EH (cell line): ENCODE measurements around the gene LSS.
"Not testable (repeated sequence)": the region's sequence is repeated elsewhere in the genome, so short reads cannot be mapped to it uniquely, and the experiment has no call there.

Experiments
- DNase-seq: peaks from one replicate; pipeline ENCODE4 v3.0.0-alpha.2; 2015; ENCODE audit warnings: low read depth

The LSS gene

DNA sequence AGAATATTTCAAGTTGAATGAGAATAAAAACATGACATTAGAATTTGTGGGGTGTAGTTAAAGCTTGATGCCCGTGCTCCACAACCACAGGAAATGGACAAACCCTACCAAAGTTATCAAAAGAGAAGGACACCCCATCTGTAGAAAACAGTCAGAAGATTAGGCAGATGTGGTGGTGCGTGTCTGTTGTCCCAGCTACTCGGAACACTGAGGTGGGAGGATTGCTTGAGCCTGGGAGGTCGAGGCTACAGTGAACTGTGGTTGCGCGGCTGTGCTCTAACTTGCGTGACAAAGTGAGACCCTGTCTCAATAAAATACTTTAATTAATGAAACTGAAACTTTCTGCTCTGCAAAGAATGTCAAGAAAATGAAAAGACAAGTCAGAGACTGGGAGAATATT lies 42.9 kb downstream of the LSS start:
- DNase-seq = no peak

DNA sequence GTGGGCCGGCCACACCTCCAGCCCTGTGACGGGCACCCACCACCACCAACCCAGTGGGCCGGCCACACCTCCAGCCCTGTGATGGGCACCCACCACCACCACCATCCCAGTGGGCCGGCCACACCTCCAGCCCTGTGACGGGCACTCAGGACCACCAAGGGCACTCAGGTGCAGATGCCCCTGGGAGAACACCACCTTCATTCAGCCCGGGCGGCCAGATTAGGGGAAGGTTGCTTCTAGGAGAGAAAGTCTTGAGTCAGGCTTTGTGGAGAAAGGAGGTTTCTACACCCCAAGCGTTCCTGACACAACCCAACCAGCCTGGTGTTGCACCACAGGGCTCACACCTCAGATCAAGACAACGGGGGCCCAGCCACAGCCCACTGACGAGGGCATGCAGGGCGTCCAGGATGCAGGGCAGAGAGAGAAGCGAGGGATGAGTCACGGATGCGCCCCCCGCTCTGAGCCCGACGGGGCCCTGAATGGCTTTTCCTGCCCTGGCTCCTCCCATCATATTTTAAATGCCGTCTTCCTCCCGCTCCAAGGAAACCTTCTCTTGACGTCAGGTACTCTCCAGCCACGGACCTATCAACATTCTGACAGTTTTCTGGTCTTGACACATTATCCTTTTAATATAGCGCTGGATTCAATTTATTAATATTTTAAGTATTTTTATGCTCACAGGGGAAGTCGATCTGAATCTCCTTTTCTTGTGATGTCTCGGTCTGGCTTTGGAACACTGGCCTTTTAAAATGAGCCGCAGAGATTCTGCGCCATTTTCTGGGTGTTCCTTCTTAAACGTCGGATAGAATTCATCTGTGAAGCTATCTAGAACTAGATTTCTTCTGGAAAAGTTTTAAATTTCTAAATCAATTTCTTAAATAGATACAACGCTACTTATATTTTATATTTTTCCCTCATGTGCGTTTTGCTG lies 43.7 kb downstream of the LSS start:
- peak; percentile 74 for DNase-seq

DNA sequence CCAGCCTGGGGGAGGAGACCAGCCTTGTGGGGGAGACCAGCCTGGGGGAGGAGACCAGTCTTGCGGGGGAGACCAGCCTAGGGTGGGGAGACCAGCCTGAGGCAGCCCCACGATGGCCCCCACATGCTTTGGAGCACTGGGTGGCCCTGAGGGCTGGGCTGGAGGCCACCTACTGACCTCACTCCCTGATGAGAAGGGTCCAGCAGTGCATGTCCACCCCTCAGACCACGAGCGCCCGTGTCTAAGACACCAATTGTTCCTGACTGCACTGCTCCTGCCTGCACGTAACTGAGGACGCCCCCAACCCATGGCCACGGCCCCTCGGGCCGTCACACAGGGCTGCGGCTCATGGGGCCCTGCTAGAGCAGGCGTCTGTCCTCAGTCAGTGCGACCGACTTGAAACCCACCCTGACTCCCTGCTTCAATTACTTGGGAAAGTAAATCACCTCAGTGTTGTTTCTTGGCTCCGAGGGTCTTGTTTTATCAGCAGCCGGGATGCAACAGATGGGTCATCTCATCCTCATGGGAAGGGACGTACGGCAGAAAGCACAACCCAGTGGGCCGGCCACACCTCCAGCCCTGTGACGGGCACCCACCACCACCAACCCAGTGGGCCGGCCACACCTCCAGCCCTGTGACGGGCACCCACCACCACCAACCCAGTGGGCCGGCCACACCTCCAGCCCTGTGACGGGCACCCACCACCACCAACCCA lies 44.5 kb downstream of the LSS start, which contains the start of gene SPATC1L:
TSS of gene SPATC1L (minus strand) at position 550 of the 715 bp plus-strand sequence. CDS start 1,643 bp downstream, outside the sequence.
- DNase-seq = peak; percentile 71

DNA sequence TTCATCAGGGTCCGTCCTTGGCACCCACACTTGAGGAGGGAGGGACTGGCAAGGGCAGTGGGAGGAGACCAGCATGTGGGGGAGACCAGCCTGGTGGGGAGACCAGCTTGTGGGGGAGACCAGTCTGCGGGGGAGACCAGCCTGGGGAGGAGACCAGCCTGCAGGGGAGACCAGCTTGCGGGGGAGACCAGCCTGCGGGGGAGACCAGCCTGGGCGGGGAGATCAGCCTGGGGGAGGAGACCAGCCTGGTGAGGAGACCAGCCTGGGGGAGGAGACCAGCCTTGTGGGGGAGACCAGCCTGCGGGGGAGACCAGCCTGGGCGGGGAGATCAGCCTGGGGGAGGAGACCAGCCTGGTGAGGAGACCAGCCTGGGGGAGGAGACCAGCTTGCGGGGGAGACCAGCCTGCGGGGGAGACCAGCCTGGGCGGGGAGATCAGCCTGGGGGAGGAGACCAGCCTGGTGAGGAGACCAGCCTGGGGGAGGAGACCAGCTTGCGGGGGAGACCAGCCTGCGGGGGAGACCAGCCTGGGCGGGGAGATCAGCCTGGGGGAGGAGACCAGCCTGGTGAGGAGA lies 45.2 kb downstream of the LSS start:
- DNase-seq = not testable (repeated sequence)

DNA sequence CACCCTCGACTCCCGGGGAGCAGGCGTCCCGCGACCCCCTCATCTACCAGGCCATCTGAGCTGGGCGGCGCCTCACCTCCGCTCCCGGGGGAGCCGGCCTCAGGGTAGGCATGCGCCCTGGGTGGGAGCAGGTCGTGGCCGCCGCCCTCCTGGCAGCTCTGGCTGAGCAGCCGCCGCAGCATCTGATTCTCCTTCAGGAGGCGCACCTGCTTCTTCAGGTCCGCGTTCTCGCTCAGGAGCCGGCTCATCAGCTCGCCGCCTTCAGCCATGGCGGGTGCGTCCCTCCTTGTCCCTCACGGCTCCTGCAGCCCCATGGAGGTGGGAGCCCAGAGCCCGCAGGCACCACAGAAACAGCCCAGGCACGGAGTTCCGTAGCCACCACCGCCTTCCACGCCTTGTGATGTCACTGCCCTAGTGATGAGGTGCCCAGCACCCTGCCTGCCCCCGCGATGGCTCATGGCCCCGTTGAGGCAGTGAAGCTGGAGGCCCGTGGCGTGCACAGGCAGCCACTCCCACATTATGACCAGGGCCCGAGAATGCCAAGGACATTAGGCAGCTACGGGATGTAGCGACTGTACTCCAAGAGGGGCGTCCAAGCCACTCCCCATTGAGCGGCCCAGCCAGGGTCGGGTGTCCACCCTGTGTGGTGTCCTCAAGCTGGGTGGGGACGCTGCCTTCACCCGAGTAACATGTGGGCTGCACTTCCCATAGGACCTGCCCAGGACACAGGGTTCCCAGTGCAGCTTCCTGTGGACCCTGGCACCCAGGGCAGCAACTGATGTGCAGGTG lies 45.8 kb downstream of the LSS start:
- DNase-seq = peak; percentile 14

DNA sequence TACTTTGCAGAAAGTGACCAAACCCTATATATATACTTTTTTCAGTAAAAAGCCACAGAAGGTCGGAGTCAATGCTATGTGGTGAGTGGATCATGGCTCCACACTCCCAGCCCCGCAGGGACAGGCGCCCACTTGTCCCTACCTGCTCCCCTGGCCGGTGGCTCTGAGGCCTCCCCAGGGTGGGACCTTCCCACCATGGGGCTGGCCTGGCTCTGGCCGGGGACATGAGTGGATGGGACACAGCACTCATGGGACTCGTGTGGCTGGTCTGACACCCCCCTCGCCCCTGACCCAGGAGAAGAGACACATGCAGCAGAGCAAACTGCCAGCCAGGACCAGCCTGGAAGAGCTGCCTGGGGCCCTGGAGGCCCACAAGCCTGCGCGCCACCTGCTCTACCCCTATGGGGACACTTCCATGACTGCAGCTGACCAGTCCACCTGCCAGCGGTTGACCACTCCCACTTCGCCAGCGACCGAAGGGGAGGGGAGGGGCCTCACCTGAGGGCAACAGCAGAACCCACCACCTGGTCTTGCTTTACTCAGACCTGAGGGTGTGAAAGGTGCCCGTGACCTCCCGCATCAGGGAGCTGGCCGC lies 46.5 kb downstream of the LSS start:
- no peak for DNase-seq

DNA sequence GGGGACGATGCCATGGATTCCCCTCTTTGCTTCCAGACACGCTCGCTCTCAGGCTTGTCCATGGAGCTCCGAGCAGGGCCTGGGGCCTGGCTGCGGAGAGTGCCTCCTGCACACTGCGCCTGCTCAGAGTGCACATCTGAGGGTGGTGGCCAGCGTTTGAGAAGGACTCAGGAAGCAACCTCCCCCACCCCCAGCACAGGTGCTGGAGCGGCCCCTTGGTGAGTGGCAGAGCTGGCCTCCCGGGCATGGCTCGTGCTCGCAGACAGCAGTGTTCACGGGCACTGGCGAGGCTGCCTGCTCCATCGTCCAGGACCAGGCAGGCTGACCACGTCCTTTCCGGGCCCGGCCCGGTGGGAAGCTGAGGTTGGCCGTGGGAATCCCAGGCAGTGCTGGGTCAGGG lies 47.1 kb downstream of the LSS start:
- no peak for DNase-seq

DNA sequence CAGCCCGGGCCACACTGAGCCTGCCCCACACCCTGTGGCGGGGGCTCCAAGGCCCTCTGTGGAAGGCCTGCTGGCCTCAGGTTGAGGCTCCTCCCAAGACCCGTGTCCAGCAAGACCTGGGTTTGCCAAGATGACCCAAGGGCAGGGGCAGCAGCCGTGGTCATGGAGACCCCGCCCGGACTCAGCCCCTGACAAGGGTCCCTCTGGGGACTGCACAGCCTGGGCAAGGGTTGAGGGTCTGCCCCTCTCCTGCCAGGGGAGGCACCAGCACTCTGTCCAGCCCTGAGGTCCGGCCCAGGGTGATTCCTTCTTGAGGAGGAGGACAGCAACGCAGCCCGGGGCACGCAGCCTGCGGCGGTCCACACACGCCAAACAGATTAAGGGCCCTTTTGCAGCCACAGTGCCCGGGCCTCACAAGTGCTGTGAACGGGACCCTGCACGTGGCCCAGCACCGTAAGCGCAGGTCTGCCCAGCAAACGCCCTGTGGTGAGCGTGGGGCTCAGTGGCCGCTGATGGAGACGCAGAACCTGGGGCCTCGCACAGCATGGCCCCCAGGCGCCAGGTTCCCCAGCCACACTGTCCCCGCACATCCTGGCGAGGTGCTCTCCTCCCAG lies 47.7 kb downstream of the LSS start:
- DNase-seq = no peak

DNA sequence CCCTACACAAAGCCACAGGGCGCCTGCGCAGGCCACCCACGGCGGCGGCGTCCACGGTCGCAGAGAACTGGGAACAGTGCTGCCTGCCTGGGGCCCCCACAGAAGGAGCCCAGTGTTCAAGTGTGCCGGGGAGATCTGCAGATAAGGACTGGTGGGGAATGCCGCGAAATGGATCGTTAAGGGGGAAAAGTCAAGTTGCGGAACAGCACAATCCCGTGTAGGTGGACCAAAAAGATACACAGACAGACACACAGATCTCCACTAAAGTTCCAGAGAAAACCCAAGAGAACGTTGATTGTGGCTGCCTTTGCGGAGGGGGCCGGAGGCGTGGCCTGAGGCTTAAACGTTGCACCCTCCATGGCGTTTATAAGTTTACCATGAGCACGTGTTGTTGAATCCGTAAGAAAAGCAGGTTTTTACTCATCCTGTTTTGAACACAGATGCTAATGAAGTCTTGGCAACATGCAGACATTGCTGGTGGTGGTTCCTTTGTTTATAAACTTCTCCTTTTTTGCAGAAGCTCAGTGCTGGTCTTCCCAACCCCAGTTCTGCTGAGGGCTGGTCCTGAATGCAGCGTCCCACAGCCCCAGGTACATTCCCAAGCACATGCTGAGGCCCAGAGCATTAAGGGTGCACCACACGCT lies 48.4 kb downstream of the LSS start:
- no peak for DNase-seq

DNA sequence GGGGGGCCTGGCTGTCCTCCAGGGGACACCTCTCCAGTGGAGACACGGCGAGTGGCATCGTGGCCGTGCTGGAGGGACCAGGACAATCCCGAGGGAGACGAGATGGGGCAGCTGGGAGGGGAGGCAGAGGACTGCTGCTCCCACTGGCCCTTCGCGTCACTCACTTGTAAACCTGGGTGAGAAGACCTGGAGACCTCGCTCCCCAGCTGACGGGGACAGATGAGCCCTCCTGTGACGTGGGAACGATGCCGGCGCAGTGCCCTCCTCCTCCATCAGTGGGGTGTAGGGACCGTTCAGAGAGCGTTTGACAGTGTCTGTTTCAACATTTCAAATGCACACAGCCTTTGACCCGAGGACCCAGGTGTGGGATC lies 48.9 kb downstream of the LSS start:
- DNase-seq = no peak

DNA sequence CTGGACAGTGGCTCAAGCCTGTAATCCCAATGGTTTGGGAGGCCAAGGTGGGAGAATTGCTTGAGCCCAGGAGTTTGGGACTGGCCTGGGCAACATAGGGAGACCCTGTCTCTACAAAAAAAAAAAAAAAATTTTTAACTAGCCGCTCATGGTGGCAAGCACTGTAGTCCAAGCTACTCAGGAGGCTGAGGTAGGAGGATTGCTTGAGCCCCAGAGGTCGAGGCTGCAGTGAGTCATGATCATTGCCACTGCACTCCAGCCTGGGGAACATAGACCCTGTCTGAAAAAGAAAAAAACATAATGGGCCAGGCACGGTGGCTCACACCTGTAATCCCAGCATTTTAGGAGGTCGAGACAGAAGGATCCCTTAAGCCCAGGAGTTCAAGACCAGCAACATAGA lies 49.6 kb downstream of the LSS start:
- DNase-seq = no peak

DNA sequence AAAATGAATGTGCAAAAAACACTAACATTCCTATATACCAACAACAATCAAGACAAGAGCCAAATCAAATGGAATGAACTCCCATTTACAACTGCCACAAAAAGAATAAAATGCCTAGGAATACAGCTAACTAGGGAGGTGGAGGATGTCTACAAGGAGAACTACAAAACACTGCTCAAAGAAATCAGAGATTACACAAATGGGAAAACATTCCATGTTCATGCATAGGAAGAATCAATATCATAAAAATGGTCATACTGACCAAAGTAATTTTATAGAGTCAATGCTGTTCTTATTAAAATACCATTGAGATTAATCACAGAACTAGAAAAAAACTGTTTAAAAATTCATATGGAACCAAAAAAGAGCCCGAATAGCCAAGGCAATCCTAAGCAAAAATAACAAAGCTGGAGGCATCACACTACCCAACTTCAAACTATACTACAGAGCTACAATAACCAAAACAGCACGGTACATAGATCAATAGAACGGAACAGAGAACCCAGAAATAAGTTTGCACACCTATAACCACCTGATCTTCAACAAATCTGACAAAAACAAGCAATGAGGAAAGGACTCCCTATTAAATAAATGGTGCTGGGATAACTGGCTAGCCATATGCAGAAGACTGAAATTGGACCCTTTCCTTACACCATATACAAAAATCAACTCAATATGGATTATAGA lies 52.0 kb downstream of the LSS start:
- DNase-seq = peak; percentile 18

DNA sequence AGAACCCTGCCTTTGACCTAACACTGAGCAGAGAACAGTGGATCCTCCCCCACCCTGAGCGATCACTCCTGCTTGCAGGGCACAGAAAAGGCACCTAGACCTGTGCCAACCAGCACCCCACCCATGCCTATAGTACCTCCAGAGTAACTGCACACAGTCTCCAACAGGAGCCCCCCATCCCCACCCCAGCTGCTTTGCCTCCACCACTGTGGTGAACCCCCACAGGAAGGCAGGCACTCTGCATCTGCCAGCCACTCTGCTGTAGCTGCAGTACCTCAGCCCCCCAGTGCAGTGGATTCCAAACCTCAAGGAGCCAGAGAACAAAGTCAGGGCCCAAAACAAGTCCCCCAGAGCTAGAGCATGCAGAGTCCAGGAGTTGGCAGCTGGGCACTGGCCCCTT lies 55.0 kb downstream of the LSS start:
- no peak for DNase-seq

DNA sequence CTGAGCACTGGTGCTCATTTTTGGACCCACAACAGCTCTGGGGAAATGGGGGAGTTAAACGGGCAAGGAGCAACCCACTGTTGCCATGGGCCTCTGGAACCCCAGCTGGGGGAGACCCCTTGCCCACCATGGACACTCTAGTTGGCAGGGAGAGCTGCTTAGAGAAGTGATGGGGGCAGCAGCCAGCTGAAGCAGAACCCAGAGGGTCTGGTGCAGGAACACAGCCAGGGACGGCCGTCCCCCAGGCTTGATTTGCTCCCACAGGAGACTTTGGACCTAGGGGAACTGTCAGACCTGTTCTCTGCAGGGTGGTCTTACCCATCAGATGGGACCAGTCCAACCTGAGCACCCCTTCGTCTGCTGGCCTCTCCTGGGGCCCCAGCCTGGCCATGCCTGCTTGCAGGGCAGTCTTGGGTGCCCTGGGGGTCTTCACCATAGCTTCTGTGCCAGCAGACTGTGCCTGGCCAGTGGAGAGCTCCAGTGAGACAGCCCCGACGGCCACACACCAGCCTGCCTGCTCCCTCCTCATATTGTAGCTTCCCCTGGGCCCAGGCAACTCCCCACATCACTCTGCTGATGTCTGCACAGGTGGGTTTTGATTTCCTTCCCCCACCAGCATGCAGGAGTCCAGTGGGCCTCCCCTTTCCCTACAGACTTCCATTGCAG lies 55.6 kb downstream of the LSS start:
- DNase-seq = no peak

DNA sequence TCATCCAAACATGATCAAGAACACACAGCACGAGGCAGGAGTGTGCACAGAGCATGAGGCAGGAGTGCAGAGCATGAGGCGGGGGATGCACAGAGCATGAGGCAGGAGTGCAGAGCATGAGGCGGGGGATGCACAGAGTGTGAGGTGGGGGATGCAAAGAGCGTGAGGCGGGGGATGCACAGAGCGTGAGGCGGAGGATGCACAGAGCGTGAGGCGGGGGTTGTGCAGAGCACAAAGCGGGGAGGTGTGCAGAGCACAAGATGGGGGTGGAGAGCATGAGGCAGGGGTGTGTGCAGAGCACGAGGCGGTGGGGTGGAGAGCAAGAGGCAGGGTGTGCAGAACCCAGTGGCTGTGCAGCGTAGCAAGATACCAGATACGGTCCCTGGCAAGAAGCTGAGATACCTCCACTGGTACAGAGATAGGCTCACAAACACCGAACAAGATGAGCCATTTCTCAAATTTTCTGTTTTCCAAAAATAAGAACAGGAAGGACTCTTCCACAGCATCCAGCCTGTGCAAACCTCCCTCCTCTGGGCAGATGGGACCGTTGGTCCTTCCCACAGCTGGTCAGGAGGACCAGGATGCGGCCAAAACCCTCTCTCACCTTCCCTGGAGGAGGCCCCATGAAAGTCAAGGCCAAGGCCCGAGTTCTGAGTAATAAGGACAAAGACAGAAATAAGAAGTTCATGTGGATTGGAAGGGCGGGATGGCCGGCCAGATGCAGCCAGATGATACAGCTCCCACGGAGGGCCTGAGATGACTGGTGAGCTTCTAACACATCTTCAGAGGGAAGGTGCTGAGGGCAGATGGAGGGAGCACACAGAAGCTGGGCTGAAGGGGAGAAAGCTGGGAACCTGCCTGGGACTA lies 56.3 kb downstream of the LSS start:
- no peak for DNase-seq

DNA sequence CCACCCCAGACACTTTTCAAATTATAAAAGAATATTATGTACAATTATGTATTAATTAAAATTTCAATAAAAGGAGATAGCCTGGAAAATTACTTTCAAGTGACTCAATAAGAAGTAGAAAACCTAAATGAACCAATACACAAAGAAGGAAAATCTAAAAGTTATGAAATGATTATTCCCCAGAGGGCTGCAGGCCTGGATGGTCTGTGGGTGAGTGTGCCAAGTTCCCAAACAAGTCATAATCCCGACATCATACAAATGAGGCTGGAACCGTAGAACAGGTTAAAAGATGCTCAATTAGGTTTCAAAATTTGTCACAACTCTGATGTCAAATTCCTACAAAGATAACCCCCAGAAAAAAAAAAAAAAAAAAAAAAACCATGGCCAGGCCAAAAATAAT lies 57.0 kb downstream of the LSS start:
- DNase-seq = no peak

DNA sequence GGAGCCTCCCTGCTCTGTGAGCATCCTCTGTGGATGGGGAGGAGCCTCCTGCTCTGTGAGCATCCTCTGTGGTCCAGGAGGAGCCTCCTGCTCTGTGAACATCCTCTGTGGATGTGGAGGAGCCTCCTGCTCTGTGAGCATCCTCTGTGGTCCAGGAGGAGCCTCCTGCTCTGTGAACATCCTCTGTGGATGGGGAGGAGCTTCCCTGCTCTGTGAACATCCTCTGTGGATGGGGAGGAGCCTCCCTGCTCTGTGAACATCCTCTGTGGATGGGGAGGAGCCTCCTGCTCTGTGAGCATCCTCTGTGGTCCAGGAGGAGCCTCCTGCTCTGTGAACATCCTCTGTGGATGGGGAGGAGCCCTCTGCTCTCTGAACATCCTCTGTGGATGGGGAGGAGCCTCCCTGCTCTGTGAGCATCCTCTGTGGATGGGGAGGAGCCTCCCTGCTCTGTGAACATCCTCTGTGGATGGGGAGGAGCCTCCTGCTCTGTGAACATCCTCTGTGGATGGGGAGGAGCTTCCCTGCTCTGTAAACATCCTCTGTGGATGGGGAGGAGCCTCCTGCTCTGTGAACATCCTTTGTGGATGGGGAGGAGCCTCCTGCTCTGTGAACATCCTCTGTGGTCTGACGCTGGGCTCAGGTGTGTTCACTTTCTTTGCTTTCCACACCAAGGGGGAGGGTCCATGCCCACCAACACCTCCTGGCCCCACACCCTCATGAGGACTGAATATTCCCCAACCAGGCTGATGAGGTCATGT lies 58.0 kb downstream of the LSS start:
- DNase-seq = not testable (repeated sequence)
